ENCODE measurements around the gene SLC30A7.
"Not testable (repeated sequence)": the region's sequence is repeated elsewhere in the genome, so short reads cannot be mapped to it uniquely, and the experiment has no call there.

SLC30A7 gene

DNA sequence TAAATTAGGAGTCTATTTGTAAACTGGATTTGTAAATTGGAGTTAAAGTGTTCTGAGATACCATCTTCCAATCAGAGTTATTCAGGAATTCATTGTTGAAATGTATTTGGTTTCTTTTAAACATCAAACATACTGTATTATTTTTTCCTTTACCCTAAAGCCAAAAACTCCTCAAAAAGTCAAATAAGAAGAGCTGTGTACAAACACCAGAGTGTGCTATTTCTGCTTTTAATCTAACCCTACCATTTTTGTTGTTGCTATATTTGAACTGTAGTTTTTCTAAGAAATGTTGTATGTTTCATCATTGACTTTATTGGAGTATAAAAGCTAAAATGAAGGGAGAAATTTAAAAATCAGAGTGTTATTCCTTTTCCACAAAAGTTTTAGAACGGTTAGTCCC is 35.8 kb downstream of the SLC30A7 start:
- Histone ChIP-seq H3K4me3 (ENCODE audit: low read length) (no peak overlapping the region), H4K20me1 (ENCODE audit: insufficient read depth, low read length) (no peaks in the 10 kb centered on the region), H3K27me3 (replicated peaks; ENCODE audit: insufficient read depth, low read length) (no peaks in the 10 kb centered on the region), H3K27ac (ENCODE audit: low read length) (no peak overlapping the region), H3F3A (ENCODE audit: insufficient read depth, low read length) (no peaks in the 10 kb centered on the region), H3K4me2 (ENCODE audit: low read depth, low read length) (no peak overlapping the region), H3K9me2 (replicated peaks; ENCODE audit: insufficient read depth, low read length) (no peaks in the 10 kb centered on the region), H3K9me3 (replicated peaks; ENCODE audit: insufficient read depth, low read length) (no peaks in the 10 kb centered on the region), H3K36me3 (replicated peaks; ENCODE audit: insufficient read depth, low read length) (no peaks in the 10 kb centered on the region), H3K4me1 (ENCODE audit: low read length) (no peaks in the 10 kb centered on the region), H3K9ac (ENCODE audit: low read length) (no peak overlapping the region), H3K79me2 (ENCODE audit: low read length) (no peaks in the 10 kb centered on the region), H2AFZ (ENCODE audit: low read length) (no peak overlapping the region)
- TF ChIP-seq EZH2phosphoT487 (IDR thresholded peaks at IDR 0.05; ENCODE audit: low read length) (no peak), EZH2 (optimal IDR thresholded peaks at IDR 0.05; ENCODE audit: low read depth, low read length) (no peak), CTCF (IDR thresholded peaks at IDR 0.05; ENCODE audit: low read length) (no peak)
- DNase-seq: no peak

DNA sequence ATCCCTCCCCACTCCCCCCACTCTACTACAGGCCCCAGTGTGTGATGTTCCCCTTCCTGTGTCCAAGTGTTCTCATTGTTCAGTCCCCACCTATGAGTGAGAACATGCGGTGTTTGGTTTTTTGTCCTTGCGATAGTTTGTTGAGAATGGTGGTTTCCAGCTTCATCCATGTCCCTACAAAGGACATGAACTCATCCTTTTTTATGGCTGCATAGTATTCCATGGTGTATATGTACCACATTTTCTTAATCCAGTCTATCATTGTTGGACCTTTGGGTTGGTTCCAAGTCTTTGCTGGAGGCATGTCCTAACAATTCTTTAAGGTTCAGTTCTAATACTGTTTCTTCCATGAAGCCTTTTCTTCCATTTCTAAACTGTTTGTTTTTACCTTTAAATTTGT is 37.7 kb downstream of the SLC30A7 start:
- H3K9ac ChIP-seq (ENCODE audit: low read length); H3K9me3 ChIP-seq (replicated peaks; ENCODE audit: insufficient read depth, low read length); H2AFZ ChIP-seq (ENCODE audit: low read length); H3F3A ChIP-seq (ENCODE audit: insufficient read depth, low read length); H3K79me2 ChIP-seq (ENCODE audit: low read length); H3K27me3 ChIP-seq (replicated peaks; ENCODE audit: insufficient read depth, low read length); H4K20me1 ChIP-seq (ENCODE audit: insufficient read depth, low read length); H3K4me3 ChIP-seq (ENCODE audit: low read length); DNase-seq; H3K27ac ChIP-seq (ENCODE audit: low read length); H3K9me2 ChIP-seq (replicated peaks; ENCODE audit: insufficient read depth, low read length); H3K4me2 ChIP-seq (ENCODE audit: low read depth, low read length); H3K36me3 ChIP-seq (replicated peaks; ENCODE audit: insufficient read depth, low read length); H3K4me1 ChIP-seq (ENCODE audit: low read length): not testable (repeated sequence)

- H3K4me3 ChIP-seq (ENCODE audit: low read length): no peak overlapping the region
- no peak overlapping the region for H2AFZ ChIP-seq (ENCODE audit: low read length)
- no peak overlapping the region for H3K4me2 ChIP-seq (ENCODE audit: low read depth, low read length)
- no peaks in the 10 kb centered on the region for H3K79me2 ChIP-seq (ENCODE audit: low read length)
- H3K9ac ChIP-seq (ENCODE audit: low read length): no peak overlapping the region
- H4K20me1 ChIP-seq (ENCODE audit: insufficient read depth, low read length): no peaks in the 10 kb centered on the region
- no peak for DNase-seq
- H3K9me3 ChIP-seq (replicated peaks; ENCODE audit: insufficient read depth, low read length): no peaks in the 10 kb centered on the region
- no peaks in the 10 kb centered on the region for H3K27me3 ChIP-seq (replicated peaks; ENCODE audit: insufficient read depth, low read length)
- H3K27ac ChIP-seq (ENCODE audit: low read length): no peak overlapping the region
- no peaks in the 10 kb centered on the region for H3F3A ChIP-seq (ENCODE audit: insufficient read depth, low read length)
- no peak for TF ChIP-seq CTCF (IDR thresholded peaks at IDR 0.05; ENCODE audit: low read length)
- TF ChIP-seq EZH2phosphoT487 (IDR thresholded peaks at IDR 0.05; ENCODE audit: low read length): no peak
- no peak for TF ChIP-seq EZH2 (optimal IDR thresholded peaks at IDR 0.05; ENCODE audit: low read depth, low read length)
- no peaks in the 10 kb centered on the region for H3K36me3 ChIP-seq (replicated peaks; ENCODE audit: insufficient read depth, low read length)
- H3K9me2 ChIP-seq (replicated peaks; ENCODE audit: insufficient read depth, low read length): no peaks in the 10 kb centered on the region
- H3K4me1 ChIP-seq (ENCODE audit: low read length): no peaks in the 10 kb centered on the region
Observed at GRCh38 chr1:100936194-100936967, 40.5 kb downstream of the SLC30A7 start.

- Histone ChIP-seq H2AFZ (ENCODE audit: low read length) (no peak overlapping the region), H3K9me2 (replicated peaks; ENCODE audit: insufficient read depth, low read length) (no peaks in the 10 kb centered on the region), H3K9ac (ENCODE audit: low read length) (no peak overlapping the region), H4K20me1 (ENCODE audit: insufficient read depth, low read length) (no peaks in the 10 kb centered on the region), H3F3A (ENCODE audit: insufficient read depth, low read length) (no peaks in the 10 kb centered on the region), H3K4me3 (ENCODE audit: low read length) (no peak overlapping the region), H3K27ac (ENCODE audit: low read length) (no peak overlapping the region), H3K4me2 (ENCODE audit: low read depth, low read length) (no peak overlapping the region), H3K79me2 (ENCODE audit: low read length) (no peaks in the 10 kb centered on the region), H3K4me1 (ENCODE audit: low read length) (no peaks in the 10 kb centered on the region), H3K36me3 (replicated peaks; ENCODE audit: insufficient read depth, low read length) (no peaks in the 10 kb centered on the region), H3K27me3 (replicated peaks; ENCODE audit: insufficient read depth, low read length) (no peaks in the 10 kb centered on the region), H3K9me3 (replicated peaks; ENCODE audit: insufficient read depth, low read length) (no peaks in the 10 kb centered on the region)
- TF ChIP-seq EZH2 (optimal IDR thresholded peaks at IDR 0.05; ENCODE audit: low read depth, low read length) (no peak), EZH2phosphoT487 (IDR thresholded peaks at IDR 0.05; ENCODE audit: low read length) (no peak), CTCF (IDR thresholded peaks at IDR 0.05; ENCODE audit: low read length) (no peak)
- DNase-seq: no peak
Observed at GRCh38 chr1:100941098-100941527, 45.2 kb downstream of the SLC30A7 start.

Data from MM.1S (cell line).